ENCODE results near the gene AP4S1.
A peak's percentile ranks its signal among the peaks of the same experiment; 100 is the strongest.

The AP4S1 gene

GRCh38 chr14:31097081-31097480 is 71.6 kb downstream of the AP4S1 start:
- DNase-seq (ENCODE audit: low read depth): no peak
- H3K4me3 ChIP-seq (ENCODE audit: low read length): no peak overlapping the region
- TF ChIP-seq, protein P1, sequence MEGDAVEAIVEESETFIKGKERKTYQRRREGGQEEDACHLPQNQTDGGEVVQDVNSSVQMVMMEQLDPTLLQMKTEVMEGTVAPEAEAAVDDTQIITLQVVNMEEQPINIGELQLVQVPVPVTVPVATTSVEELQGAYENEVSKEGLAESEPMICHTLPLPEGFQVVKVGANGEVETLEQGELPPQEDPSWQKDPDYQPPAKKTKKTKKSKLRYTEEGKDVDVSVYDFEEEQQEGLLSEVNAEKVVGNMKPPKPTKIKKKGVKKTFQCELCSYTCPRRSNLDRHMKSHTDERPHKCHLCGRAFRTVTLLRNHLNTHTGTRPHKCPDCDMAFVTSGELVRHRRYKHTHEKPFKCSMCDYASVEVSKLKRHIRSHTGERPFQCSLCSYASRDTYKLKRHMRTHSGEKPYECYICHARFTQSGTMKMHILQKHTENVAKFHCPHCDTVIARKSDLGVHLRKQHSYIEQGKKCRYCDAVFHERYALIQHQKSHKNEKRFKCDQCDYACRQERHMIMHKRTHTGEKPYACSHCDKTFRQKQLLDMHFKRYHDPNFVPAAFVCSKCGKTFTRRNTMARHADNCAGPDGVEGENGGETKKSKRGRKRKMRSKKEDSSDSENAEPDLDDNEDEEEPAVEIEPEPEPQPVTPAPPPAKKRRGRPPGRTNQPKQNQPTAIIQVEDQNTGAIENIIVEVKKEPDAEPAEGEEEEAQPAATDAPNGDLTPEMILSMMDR (conservative IDR thresholded peaks at IDR 0.05; ENCODE audit: low read depth, low read length): no peak

- DNase-seq (ENCODE audit: low read depth): no peak
- no peak overlapping the region for H3K4me3 ChIP-seq (ENCODE audit: low read length)
- TF ChIP-seq, protein P1 (conservative IDR thresholded peaks at IDR 0.05; ENCODE audit: low read depth, low read length): no peak
Measured at GRCh38 chr14:31106768-31107167, 81.3 kb downstream of the AP4S1 start.

DNA sequence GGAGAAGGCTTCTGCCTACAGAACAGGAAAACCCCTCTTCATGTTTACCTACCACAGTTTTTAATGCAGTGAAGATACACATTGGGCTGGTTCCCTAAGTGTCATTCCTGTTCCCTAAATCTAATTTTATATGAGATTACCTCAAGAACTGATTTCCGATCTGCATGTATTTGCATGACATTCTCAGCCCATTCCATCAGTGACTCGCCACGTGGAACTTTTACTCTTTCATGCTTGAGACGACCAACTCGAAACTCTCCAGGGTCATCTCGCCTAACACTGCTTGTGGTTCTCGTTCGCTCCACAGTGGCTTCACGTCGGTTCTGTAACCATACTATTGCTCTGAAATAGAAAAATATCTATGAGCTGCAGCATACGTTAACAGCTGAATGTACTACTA is 83.8 kb downstream of the AP4S1 start:
- DNase-seq (ENCODE audit: low read depth): no peak
- TF ChIP-seq, protein P1 (conservative IDR thresholded peaks at IDR 0.05; ENCODE audit: low read depth, low read length): no peak
- no peak overlapping the region for H3K4me3 ChIP-seq (ENCODE audit: low read length)

DNA sequence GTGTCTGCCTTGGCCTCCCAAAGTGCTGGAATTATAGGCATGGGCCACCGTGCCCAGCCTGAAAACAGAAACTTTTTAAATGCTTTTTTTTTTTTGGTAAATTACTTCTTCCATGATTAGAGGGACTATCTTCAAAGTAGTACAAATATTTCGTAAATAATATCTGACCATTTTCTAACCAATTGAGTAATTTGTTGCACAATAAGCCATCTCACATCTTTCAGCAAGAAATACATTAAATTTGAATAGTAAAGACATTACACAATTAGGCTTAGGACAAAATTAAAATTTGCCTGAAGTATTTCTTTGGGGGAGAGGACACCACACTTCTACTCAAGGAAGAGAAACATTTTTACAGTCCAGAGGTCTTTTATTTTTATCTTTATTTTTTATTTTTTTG is 85.4 kb downstream of the AP4S1 start:
- TF ChIP-seq, protein P1 (conservative IDR thresholded peaks at IDR 0.05; ENCODE audit: low read depth, low read length): no peak
- DNase-seq (ENCODE audit: low read depth): no peak
- H3K4me3 ChIP-seq (ENCODE audit: low read length): no peak overlapping the region

GRCh38 chr14:31113794-31114193 is 88.3 kb downstream of the AP4S1 start:
- TF ChIP-seq, protein P1 (conservative IDR thresholded peaks at IDR 0.05; ENCODE audit: low read depth, low read length): no peak
- no peak for DNase-seq (ENCODE audit: low read depth)
- no peak overlapping the region for H3K4me3 ChIP-seq (ENCODE audit: low read length)

DNA sequence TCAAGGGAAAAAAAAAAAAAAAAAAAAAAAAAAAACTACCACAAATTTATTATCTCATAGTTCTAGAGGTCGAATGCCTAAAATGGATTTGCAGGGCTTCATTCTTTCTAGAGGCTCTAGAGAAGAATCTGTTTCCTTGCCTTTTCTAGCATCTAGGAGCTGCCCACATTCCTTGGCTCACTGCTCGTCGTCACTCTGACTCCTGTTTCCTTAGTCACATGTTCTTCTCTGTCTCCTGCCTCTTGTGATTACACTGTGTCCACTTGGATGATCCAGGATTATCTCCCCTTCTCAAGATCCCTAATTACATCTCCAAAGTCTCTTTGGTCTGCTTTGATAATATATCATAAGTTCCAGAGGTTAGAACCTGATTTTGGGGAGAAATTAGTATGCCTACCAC is 93.4 kb downstream of the AP4S1 start:
- DNase-seq (ENCODE audit: low read depth): peak; percentile 4
- H3K4me3 ChIP-seq (ENCODE audit: low read length): no peak overlapping the region
- TF ChIP-seq, protein P1 (conservative IDR thresholded peaks at IDR 0.05; ENCODE audit: low read depth, low read length): no peak

DNA sequence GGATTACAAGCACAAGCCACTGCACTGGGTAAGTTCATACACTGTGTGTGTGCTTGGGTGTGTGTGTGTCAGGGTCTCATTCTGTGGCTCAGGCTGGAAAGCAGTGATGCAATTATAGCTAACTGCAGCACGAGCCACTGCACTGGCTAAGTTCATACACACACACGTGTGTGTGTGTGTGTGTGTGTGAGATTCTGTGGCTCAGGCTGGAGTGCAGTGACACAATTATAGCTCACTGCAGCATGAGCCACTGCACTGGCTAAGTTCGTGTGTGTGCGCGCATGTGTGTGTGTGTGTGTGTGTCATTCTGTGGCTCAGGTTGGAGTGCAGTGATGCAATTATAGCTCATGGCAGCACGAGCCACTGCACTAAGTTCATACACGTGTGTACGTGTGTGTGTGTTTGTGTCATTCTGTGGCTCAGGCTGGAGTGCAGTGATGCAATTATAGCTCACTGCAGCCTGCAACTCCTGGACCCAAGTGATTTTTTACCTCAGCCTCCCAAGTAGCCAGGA is 96.7 kb downstream of the AP4S1 start:
- TF ChIP-seq, protein P1 (conservative IDR thresholded peaks at IDR 0.05; ENCODE audit: low read depth, low read length): no peak
- no peak for DNase-seq (ENCODE audit: low read depth)
- H3K4me3 ChIP-seq (ENCODE audit: low read length): no peak overlapping the region

All from retinal pigment epithelial cell (primary cell).